22Rv1 (cell line): ENCODE data around the gene TRDMT1.

ENCODE experiments used
- CTCF ChIP-seq: fragments of 450-650 bp; IDR thresholded peaks from 2 replicates; pipeline ENCODE4 v1.5.1; 2017; ENCODE audit warnings: mild to moderate bottlenecking
- ZFX ChIP-seq: fragments of 450-650 bp; IDR thresholded peaks from 2 replicates; pipeline ENCODE4 v1.6.1; 2017; ENCODE audit warnings: antibody characterized with exemption, borderline replicate concordance

- no peak for TF ChIP-seq CTCF
- no peak for TF ChIP-seq ZFX
Observed at GRCh38 chr10:17248964-17249363, 47.5 kb upstream of the TRDMT1 start.
